Naive thymus-derived CD4-positive, alpha-beta T cell (primary cell): ENCODE data around the gene LPP. TPM values are rescaled to one million over a fixed set of nuclear protein-coding genes. Genes with fewer than 3 reads are reported as not detected.

ENCODE experiments used
- ATAC-seq: fragments of 150-1000 bp; cut with Tn5 transposase; 2 replicates; pipeline ENCODE4 v1.10.0; 2021; ENCODE audit warnings: mild to moderate bottlenecking, moderate library complexity
- CTCF ChIA-PET: fragments of 350-600 bp; sonication (Branson Sonifier 250); formaldehyde crosslinking; loops from one replicate; lab custom pipeline; 2021; ENCODE audit warnings: antibody characterized with exemption; lab: Charles Lee
- POLR2A ChIA-PET: fragments of 350-600 bp; sonication (Branson Sonifier 250); formaldehyde crosslinking; loops from one replicate; lab custom pipeline; 2021; ENCODE audit warnings: antibody characterized with exemption, inconsistent platforms; lab: Charles Lee
- DNase-seq, 9 donors: peaks; one replicate each; pipeline versions ENCODE4 v3.0.0 to v3.0.0-alpha.2; 2020 to 2022; ENCODE audit warnings: mixed read lengths in 1 of 9
- H3K27ac ChIP-seq: one replicate; pipeline ENCODE4 v1.7.0; 2013; ENCODE audit warnings: mild to moderate bottlenecking, low read depth, low read length, moderate library complexity
- H3K27me3 ChIP-seq, 2 donors: one replicate each; pipeline ENCODE4 v1.7.0; 2013; ENCODE audit warnings: low read length in 2 of 2, mild to moderate bottlenecking in 2 of 2, moderate library complexity in 2 of 2; ENCODE audit not compliant: control insufficient read depth in 2 of 2, insufficient read depth in 2 of 2
- H3K36me3 ChIP-seq, 3 experiments: 1 replicate in 2 of 3; 2 replicates in 1 of 3; pipeline ENCODE4 v1.7.0; 2013; ENCODE audit warnings: low read length in 3 of 3, mild to moderate bottlenecking in 3 of 3, moderate library complexity in 1 of 3; ENCODE audit not compliant: insufficient read depth in 3 of 3, control insufficient read depth in 2 of 3
- H3K4me1 ChIP-seq, 2 donors: one replicate each; pipeline ENCODE4 v1.7.0; 2013; ENCODE audit warnings: low read length in 2 of 2, mild to moderate bottlenecking in 2 of 2, moderate library complexity in 1 of 2; ENCODE audit not compliant: control insufficient read depth in 2 of 2, insufficient read depth in 2 of 2
- H3K4me3 ChIP-seq: 2 replicates; pipeline ENCODE4 v1.7.0; 2013; ENCODE audit warnings: mild to moderate bottlenecking, low read length
- H3K9me3 ChIP-seq, 3 experiments: 1 replicate in 2 of 3; 2 replicates in 1 of 3; pipeline ENCODE4 v1.7.0; 2013; ENCODE audit warnings: low read length in 3 of 3; ENCODE audit not compliant: control insufficient read depth in 2 of 3
- H3K27ac Mint-ChIP-seq, 9 donors: one replicate each; pipeline ENCODE4 v1.8.0; 2020 to 2022; ENCODE audit warnings: mixed read lengths in 9 of 9, mild to moderate bottlenecking in 8 of 9, moderate library complexity in 5 of 9, inconsistent platforms in 2 of 9
- H3K27me3 Mint-ChIP-seq, 5 donors: one replicate each; pipeline ENCODE4 v1.8.0; 2021 to 2022; ENCODE audit warnings: mixed read lengths in 5 of 5, mild to moderate bottlenecking in 1 of 5
- H3K36me3 Mint-ChIP-seq, 5 donors: one replicate each; pipeline ENCODE4 v1.8.0; 2020 to 2022; ENCODE audit warnings: mixed read lengths in 5 of 5, mild to moderate bottlenecking in 3 of 5, inconsistent platforms in 1 of 5
- H3K4me1 Mint-ChIP-seq, 7 donors: one replicate each; pipeline ENCODE4 v1.8.0; 2020 to 2022; ENCODE audit warnings: mixed read lengths in 7 of 7, mild to moderate bottlenecking in 3 of 7, inconsistent platforms in 1 of 7
- H3K4me3 Mint-ChIP-seq, 10 donors: one replicate each; pipeline ENCODE4 v1.8.0; 2020 to 2022; ENCODE audit warnings: mild to moderate bottlenecking in 10 of 10, mixed read lengths in 10 of 10, moderate library complexity in 6 of 10, inconsistent platforms in 2 of 10
- H3K9me3 Mint-ChIP-seq, 11 donors: one replicate each; pipeline ENCODE4 v1.8.0; 2020 to 2022; ENCODE audit warnings: mixed read lengths in 11 of 11, mild to moderate bottlenecking in 4 of 11, inconsistent platforms in 1 of 11, moderate library complexity in 1 of 11
- intact Hi-C, 2 donors: fragments of 100-400 bp; cut with micrococcal nuclease; formaldehyde crosslinking; loops; one replicate each; pipeline ENCODE4 v1.15.1; 2023
- polyA plus RNA-seq, 2 donors: library from polyadenylated mRNA; unstranded; fragments of 300-500 nt; fragmentation: Illumina TruSeq; gene quantifications; one replicate each; pipeline ENCODE4 v1.2.3, GENCODE V29; 2021
- total RNA-seq, 6 experiments: library from RNA in 5 of 6; stranded (reverse) in 5 of 6; gene quantifications; 1 replicate in 5 of 6; 2 replicates in 1 of 6; pipeline ENCODE4 v1.2.3 and lab custom pipeline; 2021 to 2026

The LPP gene
- total and polyA plus RNA-seq, 7 experiments from 2014 or later, result 10.3 to 95.2 (median 19.5) TPM

GRCh38 chr3:188220988-188221818 is 67.2 kb downstream of the LPP start:
- Mint-ChIP-seq H3K27me3 (no peaks in the 10 kb centered on the region), H3K4me1 (peaks cover 12 to 21% (median 18%) of the 10 kb centered on the region in 7 donors), H3K9me3 (peaks cover 0 to 3% (median 0%) of the 10 kb centered on the region in 11 donors), H3K4me3 (no peak overlapping the region), H3K27ac (no peak overlapping the region), H3K36me3 (peaks cover 4 to 54% (median 38%) of the 10 kb centered on the region in 5 donors)
- Histone ChIP-seq H3K9me3 (no peaks in the 10 kb centered on the region), H3K4me1 (no peaks in the 10 kb centered on the region), H3K4me3 (no peak overlapping the region), H3K36me3 (no peaks in the 10 kb centered on the region), H3K27me3 (no peaks in the 10 kb centered on the region), H3K27ac (no peak overlapping the region)
- ATAC-seq (no peak), DNase-seq (no peak)
- intact Hi-C loops, result no loop called here
- CTCF ChIA-PET, result no interaction called here
- POLR2A ChIA-PET, result no interaction called here

- POLR2A ChIA-PET, result no interaction called here
- peaks cover 4 to 69% (median 48%) of the 10 kb centered on the region in 5 donors for H3K36me3 Mint-ChIP-seq
- H3K4me3 Mint-ChIP-seq, result no peak overlapping the region
- H3K4me3 ChIP-seq, result no peak overlapping the region
- no peaks in the 10 kb centered on the region for H3K27me3 Mint-ChIP-seq
- no peak for DNase-seq
- no peaks in the 10 kb centered on the region for H3K27me3 ChIP-seq
- CTCF ChIA-PET, result no interaction called here
- H3K4me1 Mint-ChIP-seq, result peaks cover 0 to 14% (median 5%) of the 10 kb centered on the region in 7 donors
- no peaks in the 10 kb centered on the region for H3K4me1 ChIP-seq
- ATAC-seq, result no peak
- no peak overlapping the region for H3K27ac ChIP-seq
- H3K9me3 ChIP-seq, result no peaks in the 10 kb centered on the region
- intact Hi-C loops, result no loop called here
- H3K9me3 Mint-ChIP-seq, result peaks cover 0 to 3% (median 0%) of the 10 kb centered on the region in 11 donors
- H3K36me3 ChIP-seq, result no peaks in the 10 kb centered on the region
- no peak overlapping the region for H3K27ac Mint-ChIP-seq
Measured at GRCh38 chr3:188223936-188224335, 70.0 kb downstream of the LPP start.

GRCh38 chr3:188227442-188227841 is 73.5 kb downstream of the LPP start:
- Histone ChIP-seq H3K4me3 (no peak overlapping the region), H3K4me1 (no peaks in the 10 kb centered on the region), H3K27ac (no peak overlapping the region), H3K27me3 (no peaks in the 10 kb centered on the region), H3K9me3 (no peaks in the 10 kb centered on the region), H3K36me3 (no peaks in the 10 kb centered on the region)
- Mint-ChIP-seq H3K9me3 (no peaks in the 10 kb centered on the region), H3K4me3 (no peak overlapping the region), H3K4me1 (peaks cover 0 to 9% (median 5%) of the 10 kb centered on the region in 7 donors), H3K27ac (no peak overlapping the region), H3K27me3 (no peaks in the 10 kb centered on the region), H3K36me3 (peaks cover 0 to 68% (median 41%) of the 10 kb centered on the region in 5 donors)
- POLR2A ChIA-PET, result interaction anchor here (0.7 kb wide), 1 partner anchor 17 kb away, joined by 3 read pairs; no protein-coding TSS in a partner anchor
- CTCF ChIA-PET, result no interaction called here
- intact Hi-C loops, result no loop called here
- no peak for DNase-seq
- ATAC-seq, result no peak

- Histone ChIP-seq H3K4me3 (no peak overlapping the region), H3K27ac (no peak overlapping the region), H3K36me3 (no peaks in the 10 kb centered on the region), H3K27me3 (no peaks in the 10 kb centered on the region), H3K4me1 (no peaks in the 10 kb centered on the region), H3K9me3 (no peaks in the 10 kb centered on the region)
- POLR2A ChIA-PET, result interaction anchor here (0.6 kb wide), 1 partner anchor 161 kb away, joined by 4 read pairs; no protein-coding TSS in a partner anchor
- Mint-ChIP-seq H3K4me1 (peaks cover 0 to 9% (median 6%) of the 10 kb centered on the region in 7 donors), H3K4me3 (no peak overlapping the region), H3K9me3 (peaks cover 0 to 2% (median 0%) of the 10 kb centered on the region in 11 donors), H3K27me3 (no peaks in the 10 kb centered on the region), H3K36me3 (peaks cover 0 to 69% (median 45%) of the 10 kb centered on the region in 5 donors), H3K27ac (peak overlapping the region in 1 of 9 donors; percentile 78)
- CTCF ChIA-PET, result no interaction called here
- ATAC-seq (no peak), DNase-seq (no peak)
- intact Hi-C loops, result no loop called here
Measured at GRCh38 chr3:188229177-188229576, 75.2 kb downstream of the LPP start.

- Histone ChIP-seq H3K4me3 (no peak overlapping the region), H3K27me3 (no peaks in the 10 kb centered on the region), H3K27ac (no peak overlapping the region), H3K4me1 (no peaks in the 10 kb centered on the region), H3K9me3 (no peaks in the 10 kb centered on the region), H3K36me3 (no peaks in the 10 kb centered on the region)
- peaks cover 0 to 12% (median 9%) of the 10 kb centered on the region in 7 donors for H3K4me1 Mint-ChIP-seq
- POLR2A ChIA-PET, result interaction anchor here (0.6 kb wide), 1 partner anchor 162 kb away, joined by 4 read pairs; no protein-coding TSS in a partner anchor
- intact Hi-C loops, result no loop called here
- DNase-seq (no peak), ATAC-seq (no peak)
- peaks cover 3 to 67% (median 46%) of the 10 kb centered on the region in 5 donors for H3K36me3 Mint-ChIP-seq
- no peaks in the 10 kb centered on the region for H3K27me3 Mint-ChIP-seq
- H3K4me3 Mint-ChIP-seq, result no peak overlapping the region
- H3K27ac Mint-ChIP-seq, result no peak overlapping the region
- H3K9me3 Mint-ChIP-seq, result peaks cover 0 to 4% (median 0%) of the 10 kb centered on the region in 11 donors
- CTCF ChIA-PET, result no interaction called here
Measured at GRCh38 chr3:188229726-188230125, 75.8 kb downstream of the LPP start.

- Histone ChIP-seq H3K9me3 (no peaks in the 10 kb centered on the region), H3K4me1 (no peaks in the 10 kb centered on the region), H3K27ac (no peak overlapping the region), H3K4me3 (no peak overlapping the region), H3K36me3 (no peaks in the 10 kb centered on the region), H3K27me3 (no peaks in the 10 kb centered on the region)
- no peaks in the 10 kb centered on the region for H3K27me3 Mint-ChIP-seq
- intact Hi-C loops, result no loop called here
- no peak overlapping the region for H3K27ac Mint-ChIP-seq
- ATAC-seq, result no peak
- POLR2A ChIA-PET, result no interaction called here
- H3K36me3 Mint-ChIP-seq, result peaks cover 5 to 63% (median 43%) of the 10 kb centered on the region in 5 donors
- H3K9me3 Mint-ChIP-seq, result peaks cover 0 to 4% (median 0%) of the 10 kb centered on the region in 11 donors
- peaks cover 0 to 17% (median 7%) of the 10 kb centered on the region in 7 donors for H3K4me1 Mint-ChIP-seq
- CTCF ChIA-PET, result interaction anchor here (0.8 kb wide), 1 partner anchor 84 kb away, joined by 3 read pairs; no protein-coding TSS in a partner anchor
- DNase-seq, result no peak
- no peak overlapping the region for H3K4me3 Mint-ChIP-seq
Measured at GRCh38 chr3:188230962-188231361, 77.0 kb downstream of the LPP start.
